Tibial nerve (tissue), 3 donors: ENCODE data around the gene CDH4.

Experiments used
- CTCF ChIP-seq, 5 experiments: fragments of 200-600 bp in 3 of 5; fragments of 450-650 bp in 2 of 5; sonication (generic) in 3 of 5; IDR thresholded peaks; one replicate each; pipeline ENCODE4 v1.5.1; 2016 to 2019; ENCODE audit warnings: antibody characterized with exemption in 5 of 5, mild to moderate bottlenecking in 3 of 5, moderate library complexity in 2 of 5
- POLR2A ChIP-seq, 2 donors: fragments of 450-650 bp; IDR thresholded peaks; one replicate each; pipeline ENCODE4 v1.6.1; 2017; ENCODE audit warnings: antibody characterized with exemption in 2 of 2, mild to moderate bottlenecking in 2 of 2, moderate library complexity in 2 of 2

GRCh38 chr20:61597996-61598395 lies 345.9 kb downstream of the CDH4 start:
- TF ChIP-seq POLR2A (IDR thresholded peaks at IDR 0.05): no peak
- TF ChIP-seq CTCF (IDR thresholded peaks at IDR 0.05): no peak
